GM18508 (cell line): ENCODE results near the gene BICC1.

ENCODE experiments used
- ATAC-seq: cut with Tn5 transposase; IDR thresholded peaks from one replicate; pipeline ENCODE4 v1.9.1; 2021; ENCODE audit warnings: moderate number of reproducible peaks; ENCODE audit not compliant: insufficient read depth, unreplicated experiment

Gene BICC1

GRCh38 chr10:58515291-58515941 is 2.7 kb downstream of the BICC1 start:
- no peak for ATAC-seq

- ATAC-seq, result no peak
Measured at GRCh38 chr10:58516119-58516518, 3.4 kb downstream of the BICC1 start.

GRCh38 chr10:58516671-58517070 is 4.0 kb downstream of the BICC1 start:
- ATAC-seq, result no peak

GRCh38 chr10:58517081-58517480 is 4.4 kb downstream of the BICC1 start:
- ATAC-seq, result no peak

GRCh38 chr10:58517491-58518355 is 5.1 kb downstream of the BICC1 start:
- peak; percentile 56 for ATAC-seq

- ATAC-seq, result no peak
Measured at GRCh38 chr10:58518775-58519174, 6.1 kb downstream of the BICC1 start.

- ATAC-seq, result no peak
Measured at GRCh38 chr10:58529077-58529728, 16.5 kb downstream of the BICC1 start.

- ATAC-seq, result peak; percentile 97
Measured at GRCh38 chr10:58531084-58531695, 18.5 kb downstream of the BICC1 start.

- no peak for ATAC-seq
Measured at GRCh38 chr10:58535311-58535710, 22.6 kb downstream of the BICC1 start.

GRCh38 chr10:58543141-58543540 is 30.5 kb downstream of the BICC1 start:
- no peak for ATAC-seq

- ATAC-seq, result no peak
Measured at GRCh38 chr10:58544135-58544534, 31.5 kb downstream of the BICC1 start.

- no peak for ATAC-seq
Measured at GRCh38 chr10:58545427-58545826, 32.8 kb downstream of the BICC1 start.

GRCh38 chr10:58546137-58546536 is 33.5 kb downstream of the BICC1 start:
- no peak for ATAC-seq

- no peak for ATAC-seq
Measured at GRCh38 chr10:58546722-58547445, 34.2 kb downstream of the BICC1 start.

GRCh38 chr10:58547963-58548362 is 35.3 kb downstream of the BICC1 start:
- no peak for ATAC-seq

- no peak for ATAC-seq
Measured at GRCh38 chr10:58554316-58554715, 41.6 kb downstream of the BICC1 start.

- no peak for ATAC-seq
Measured at GRCh38 chr10:58555170-58555929, 42.7 kb downstream of the BICC1 start.

- ATAC-seq, result no peak
Measured at GRCh38 chr10:58555930-58556311, 43.2 kb downstream of the BICC1 start.

GRCh38 chr10:58556516-58557165 is 44.0 kb downstream of the BICC1 start:
- no peak for ATAC-seq
